HepG2 (cell line): ENCODE results near the gene SLC25A22. TPM values are rescaled to one million over a fixed set of nuclear protein-coding genes. Genes with fewer than 3 reads are reported as not detected.

Experiments used
- ATF3 ChIP-seq: sonication (generic); formaldehyde crosslinking; IDR thresholded peaks from 2 replicates; pipeline ENCODE4 v1.4.0; 2020; ENCODE audit warnings: missing genetic modification reagents
- KMT2A ChIP-seq: sonication (generic); formaldehyde crosslinking; IDR thresholded peaks from 2 replicates; pipeline ENCODE4 v1.4.0; 2020; ENCODE audit warnings: missing genetic modification reagents
- NFYB ChIP-seq: sonication (generic); formaldehyde crosslinking; IDR thresholded peaks from 2 replicates; pipeline ENCODE4 v1.4.0; 2020; ENCODE audit warnings: missing genetic modification reagents
- PHF21A ChIP-seq: sonication (generic); formaldehyde crosslinking; IDR thresholded peaks from 2 replicates; pipeline ENCODE4 v1.5.0; 2020; ENCODE audit warnings: mild to moderate bottlenecking, missing genetic modification reagents
- RBM39 ChIP-seq: fragments of 200-400 bp; formaldehyde crosslinking; IDR thresholded peaks from one replicate; pipeline ENCODE4 v1.6.1; 2018; ENCODE audit warnings: antibody characterized with exemption, mild to moderate bottlenecking, low read depth, low read length; ENCODE audit not compliant: poor library complexity, severe bottlenecking
- RELA ChIP-seq: sonication (generic); formaldehyde crosslinking; IDR thresholded peaks from 2 replicates; pipeline ENCODE4 v1.4.0; 2020; ENCODE audit warnings: missing genetic modification reagents
- SETDB1 ChIP-seq: sonication (generic); formaldehyde crosslinking; IDR thresholded peaks from 2 replicates; pipeline ENCODE4 v1.5.1; 2020; ENCODE audit warnings: missing genetic modification reagents, mild to moderate bottlenecking, borderline replicate concordance
- SIN3B ChIP-seq: fragments of 150-350 bp; IDR thresholded peaks from 2 replicates; pipeline ENCODE4 v1.6.1; 2014; ENCODE audit warnings: low read length
- ZBTB4 ChIP-seq: sonication (generic); formaldehyde crosslinking; IDR thresholded peaks from 2 replicates; pipeline ENCODE4 v1.4.0; 2020; ENCODE audit warnings: missing genetic modification reagents, mild to moderate bottlenecking, borderline replicate concordance
- ZFAT ChIP-seq: sonication (generic); formaldehyde crosslinking; conservative IDR thresholded peaks from 2 replicates; pipeline ENCODE4 v1.8.1; 2023; ENCODE audit warnings: missing genetic modification reagents, inconsistent platforms
- ZFP36L1 ChIP-seq: sonication (generic); formaldehyde crosslinking; IDR thresholded peaks from 2 replicates; pipeline ENCODE4 v1.8.0; 2022; ENCODE audit warnings: mild to moderate bottlenecking, missing genetic modification reagents, moderate library complexity
- ZFP90 ChIP-seq: sonication (generic); formaldehyde crosslinking; IDR thresholded peaks from 2 replicates; pipeline ENCODE4 v1.8.0; 2022; ENCODE audit warnings: missing genetic modification reagents, mild to moderate bottlenecking, inconsistent platforms, borderline replicate concordance
- ZMAT5 ChIP-seq: sonication (generic); formaldehyde crosslinking; IDR thresholded peaks from 2 replicates; pipeline ENCODE4 v1.5.0; 2020; ENCODE audit warnings: mild to moderate bottlenecking, low read depth, missing genetic modification reagents, borderline replicate concordance
- ZNF253 ChIP-seq: sonication (generic); formaldehyde crosslinking; IDR thresholded peaks from 2 replicates; pipeline ENCODE4 v1.8.0; 2022; ENCODE audit warnings: mild to moderate bottlenecking, missing genetic modification reagents, borderline replicate concordance
- ZNF274 ChIP-seq: sonication (generic); formaldehyde crosslinking; IDR thresholded peaks from 2 replicates; pipeline ENCODE4 v1.5.1; 2020; ENCODE audit warnings: mild to moderate bottlenecking, missing genetic modification reagents
- ZNF605 ChIP-seq: sonication (generic); formaldehyde crosslinking; IDR thresholded peaks from 2 replicates; pipeline ENCODE4 v1.8.0; 2022; ENCODE audit warnings: mild to moderate bottlenecking, missing genetic modification reagents
- ZNF619 ChIP-seq: sonication (generic); formaldehyde crosslinking; IDR thresholded peaks from 2 replicates; pipeline ENCODE4 v1.4.0; 2020; ENCODE audit warnings: mild to moderate bottlenecking, missing genetic modification reagents
- ZNF761 ChIP-seq: sonication (generic); formaldehyde crosslinking; conservative IDR thresholded peaks from 2 replicates; pipeline ENCODE4 v1.4.0; 2020; ENCODE audit warnings: mild to moderate bottlenecking, missing genetic modification reagents
- ZNF790 ChIP-seq: sonication (generic); formaldehyde crosslinking; IDR thresholded peaks from 2 replicates; pipeline ENCODE4 v1.8.0; 2022; ENCODE audit warnings: missing genetic modification reagents, mild to moderate bottlenecking, borderline replicate concordance
- ZNF839 ChIP-seq: sonication (generic); formaldehyde crosslinking; IDR thresholded peaks from 2 replicates; pipeline ENCODE4 v1.4.0; 2020; ENCODE audit warnings: missing genetic modification reagents, mild to moderate bottlenecking, borderline replicate concordance
- ZSCAN21 ChIP-seq: sonication (generic); formaldehyde crosslinking; IDR thresholded peaks from 2 replicates; pipeline ENCODE4 v1.8.0; 2022; ENCODE audit warnings: mild to moderate bottlenecking, missing genetic modification reagents, moderate library complexity, borderline replicate concordance
- polyA plus RNA-seq, 8 experiments: library from polyadenylated mRNA; depleted of rRNA in 3 of 8; stranded (reverse) in 7 of 8; unstranded in 1 of 8; fragments of >200 nt; fragmentation: Illumina TruSeq in 4 of 8; extraction: Trizol in 4 of 8; gene quantifications; 2 replicates each; pipeline versions ENCODE4 v1.2.1 to v1.2.3, GENCODE V29; 2011 to 2016; ENCODE audit warnings: low read depth in 4 of 8, missing spikeins in 1 of 8, mixed read lengths in 1 of 8; ENCODE audit not compliant: insufficient read depth in 1 of 8
- total RNA-seq, 5 experiments: library from RNA; depleted of rRNA; stranded (reverse); fragments of >200 nt; fragmentation: Illumina TruSeq; extraction: Trizol; gene quantifications; 2 replicates each; pipeline ENCODE4 v1.2.3, GENCODE V29; 2016; ENCODE audit warnings: low read depth in 1 of 5
- TF ChIP-seq, protein P1 (sequence below): IDR thresholded peaks from 2 replicates; pipeline ENCODE4 v1.6.1; 2016; ENCODE audit warnings: missing compliant biosample characterization, missing genetic modification reagents, borderline replicate concordance
- TF ChIP-seq, protein P2 (sequence below): sonication (generic); formaldehyde crosslinking; IDR thresholded peaks from 2 replicates; pipeline ENCODE4 v1.5.0; 2020; ENCODE audit warnings: missing genetic modification reagents, mild to moderate bottlenecking, borderline replicate concordance

The SLC25A22 gene
- total and polyA plus RNA-seq, 2 of the 13 experiments (the other 11 are each of a cell fraction or from before 2014, with no cell fraction given), result 12.4 to 19.2 TPM

GRCh38 chr11:831961-832528 lies 34.0 kb upstream of the SLC25A22 start (continued):
- TF ChIP-seq ZBTB4 (CRISPR knock-in tag) (no peak), RBM39 (no peak), ATF3 (CRISPR knock-in tag) (no peak), ZMAT5 (no peak), ZSCAN21 (CRISPR knock-in tag) (no peak), ZNF253 (CRISPR knock-in tag) (no peak), SETDB1 (no peak), ZFP36L1 (CRISPR knock-in tag) (no peak), NFYB (CRISPR knock-in tag) (no peak), KMT2A (CRISPR knock-in tag) (no peak), PHF21A (CRISPR knock-in tag) (no peak), ZNF274 (no peak), SIN3B (no peak), ZFP90 (CRISPR knock-in tag) (no peak), ZNF605 (CRISPR knock-in tag) (0 out of 2 replicates have a peak, but pooled peaks have one; percentile 24), ZNF839 (CRISPR knock-in tag) (peak; percentile 28; the same call in 1 of the 2 replicates), ZFAT (CRISPR knock-in tag) (no peak), ZNF761 (CRISPR knock-in tag) (no peak), ZNF790 (no peak), ZNF619 (no peak), RELA (CRISPR knock-in tag) (no peak)
- TF ChIP-seq, protein P1, sequence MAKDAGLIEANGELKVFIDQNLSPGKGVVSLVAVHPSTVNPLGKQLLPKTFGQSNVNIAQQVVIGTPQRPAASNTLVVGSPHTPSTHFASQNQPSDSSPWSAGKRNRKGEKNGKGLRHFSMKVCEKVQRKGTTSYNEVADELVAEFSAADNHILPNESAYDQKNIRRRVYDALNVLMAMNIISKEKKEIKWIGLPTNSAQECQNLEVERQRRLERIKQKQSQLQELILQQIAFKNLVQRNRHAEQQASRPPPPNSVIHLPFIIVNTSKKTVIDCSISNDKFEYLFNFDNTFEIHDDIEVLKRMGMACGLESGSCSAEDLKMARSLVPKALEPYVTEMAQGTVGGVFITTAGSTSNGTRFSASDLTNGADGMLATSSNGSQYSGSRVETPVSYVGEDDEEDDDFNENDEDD (CRISPR knock-in tag), result no peak
- TF ChIP-seq, protein P2, sequence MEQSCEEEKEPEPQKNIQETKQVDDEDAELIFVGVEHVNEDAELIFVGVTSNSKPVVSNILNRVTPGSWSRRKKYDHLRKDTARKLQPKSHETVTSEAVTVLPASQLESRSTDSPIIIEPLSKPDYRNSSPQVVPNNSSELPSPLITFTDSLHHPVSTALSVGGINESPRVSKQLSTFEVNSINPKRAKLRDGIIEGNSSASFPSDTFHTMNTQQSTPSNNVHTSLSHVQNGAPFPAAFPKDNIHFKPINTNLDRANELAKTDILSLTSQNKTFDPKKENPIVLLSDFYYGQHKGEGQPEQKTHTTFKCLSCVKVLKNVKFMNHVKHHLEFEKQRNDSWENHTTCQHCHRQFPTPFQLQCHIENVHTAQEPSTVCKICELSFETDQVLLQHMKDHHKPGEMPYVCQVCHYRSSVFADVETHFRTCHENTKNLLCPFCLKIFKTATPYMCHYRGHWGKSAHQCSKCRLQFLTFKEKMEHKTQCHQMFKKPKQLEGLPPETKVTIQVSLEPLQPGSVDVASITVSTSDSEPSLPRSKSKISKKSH, result no peak
